Brain microvascular endothelial cell (primary cell): Measurements from ENCODE around the gene HHATL.

Experiments
- DNase-seq: peaks from one replicate; pipeline ENCODE4 v3.0.0-alpha.2; 2020
- H3K27ac ChIP-seq: fragments of 250-450 bp; sonication (Bioruptor Pico); 2 replicates; pipeline ENCODE4 v1.5.1; 2020; ENCODE audit warnings: mild to moderate bottlenecking, moderate library complexity
- H3K27me3 ChIP-seq: fragments of 250-450 bp; sonication (Bioruptor Pico); replicated peaks from 2 replicates; pipeline ENCODE4 v1.5.1; 2020; ENCODE audit warnings: mild to moderate bottlenecking
- H3K36me3 ChIP-seq: fragments of 250-450 bp; sonication (Bioruptor Pico); replicated peaks from 2 replicates; pipeline ENCODE4 v1.5.1; 2020; ENCODE audit warnings: mild to moderate bottlenecking
- H3K4me3 ChIP-seq: 2 replicates; pipeline ENCODE4 v1.5.1; 2011; ENCODE audit warnings: low read depth, mild to moderate bottlenecking, control low read depth, low read length, moderate library complexity
- in situ Hi-C: cut with HindIII; loops from 2 replicates; pipeline ENCODE4 v1.10.0; 2017; ENCODE audit warnings: low sequenced_read_pairs, low pct_ligation_motif_present
- TF ChIP-seq, protein P1 (sequence below): IDR thresholded peaks from 2 replicates; pipeline ENCODE4 v1.5.1; 2011; ENCODE audit warnings: low read depth, mild to moderate bottlenecking, moderate library complexity, low read length, control low read depth, inconsistent platforms; ENCODE audit errors: missing control alignments

HHATL gene

GRCh38 chr3:42649783-42650182 lies 52.8 kb downstream of the HHATL start:
- TF ChIP-seq, protein P1, sequence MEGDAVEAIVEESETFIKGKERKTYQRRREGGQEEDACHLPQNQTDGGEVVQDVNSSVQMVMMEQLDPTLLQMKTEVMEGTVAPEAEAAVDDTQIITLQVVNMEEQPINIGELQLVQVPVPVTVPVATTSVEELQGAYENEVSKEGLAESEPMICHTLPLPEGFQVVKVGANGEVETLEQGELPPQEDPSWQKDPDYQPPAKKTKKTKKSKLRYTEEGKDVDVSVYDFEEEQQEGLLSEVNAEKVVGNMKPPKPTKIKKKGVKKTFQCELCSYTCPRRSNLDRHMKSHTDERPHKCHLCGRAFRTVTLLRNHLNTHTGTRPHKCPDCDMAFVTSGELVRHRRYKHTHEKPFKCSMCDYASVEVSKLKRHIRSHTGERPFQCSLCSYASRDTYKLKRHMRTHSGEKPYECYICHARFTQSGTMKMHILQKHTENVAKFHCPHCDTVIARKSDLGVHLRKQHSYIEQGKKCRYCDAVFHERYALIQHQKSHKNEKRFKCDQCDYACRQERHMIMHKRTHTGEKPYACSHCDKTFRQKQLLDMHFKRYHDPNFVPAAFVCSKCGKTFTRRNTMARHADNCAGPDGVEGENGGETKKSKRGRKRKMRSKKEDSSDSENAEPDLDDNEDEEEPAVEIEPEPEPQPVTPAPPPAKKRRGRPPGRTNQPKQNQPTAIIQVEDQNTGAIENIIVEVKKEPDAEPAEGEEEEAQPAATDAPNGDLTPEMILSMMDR = no peak
- Histone ChIP-seq H3K27ac (no peak overlapping the region), H3K36me3 (peaks cover 25% of the 10 kb centered on the region), H3K27me3 (no peaks in the 10 kb centered on the region), H3K4me3 (no peak overlapping the region)
- in situ Hi-C loops = no loop called here
- DNase-seq = no peak

DNA sequence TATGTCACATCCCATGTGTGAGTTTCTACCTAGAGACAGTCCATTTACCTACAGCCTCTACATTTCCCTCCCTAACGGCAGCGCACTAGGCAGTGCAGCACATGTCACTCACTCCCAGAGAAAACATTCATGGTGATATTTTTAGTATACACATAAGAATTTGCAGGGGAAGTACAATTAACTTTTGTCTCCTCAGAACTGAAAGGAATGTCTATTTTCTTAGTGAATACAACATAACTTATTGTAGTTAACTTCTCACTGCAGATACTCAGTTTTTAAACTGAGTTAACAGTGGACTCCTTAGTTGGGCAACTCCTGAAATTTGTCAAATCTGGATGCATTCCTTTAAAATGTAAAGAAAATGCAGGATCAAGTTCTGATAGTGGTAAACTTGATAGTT lies 53.6 kb downstream of the HHATL start:
- Histone ChIP-seq H3K27ac (no peak overlapping the region), H3K36me3 (peaks cover 30% of the 10 kb centered on the region)
- in situ Hi-C loops = no loop called here

GRCh38 chr3:42647821-42648459 lies 54.7 kb downstream of the HHATL start:
- no peak for DNase-seq
- H3K36me3 ChIP-seq = peaks cover 41% of the 10 kb centered on the region
- TF ChIP-seq, protein P1 = no peak
- no peak overlapping the region for H3K4me3 ChIP-seq
- H3K27ac ChIP-seq = no peak overlapping the region
- in situ Hi-C loops = no loop called here
- H3K27me3 ChIP-seq = no peaks in the 10 kb centered on the region

More for the DNA sequence above, 53.6 kb downstream of the HHATL start:
- TF ChIP-seq, protein P1 = no peak
- Histone ChIP-seq H3K4me3 (no peak overlapping the region), H3K27me3 (no peaks in the 10 kb centered on the region)
- no peak for DNase-seq
